ENCODE results near the gene KRTAP10-6.
A peak's percentile ranks its signal among the peaks of the same experiment; 100 is the strongest.

KRTAP10-6 gene

GRCh38 chr21:44555200-44555875, 37.0 kb downstream of the KRTAP10-6 start:
- DNase-seq = no peak

GRCh38 chr21:44552681-44553080, 39.6 kb downstream of the KRTAP10-6 start:
- no peak for DNase-seq

GRCh38 chr21:44552136-44552535, 40.2 kb downstream of the KRTAP10-6 start:
- no peak for DNase-seq

GRCh38 chr21:44551340-44551961, 40.9 kb downstream of the KRTAP10-6 start, which contains the start of gene KRTAP10-2:
Gene KRTAP10-2, minus strand, starts transcription at chr21:44551505. Its CDS starts 47 bp downstream, at chr21:44551458.
- peak; percentile 33 for DNase-seq

GRCh38 chr21:44550807-44551206, 41.5 kb downstream of the KRTAP10-6 start:
- DNase-seq = peak; percentile 35

GRCh38 chr21:44550285-44550684, 42.0 kb downstream of the KRTAP10-6 start:
- DNase-seq = peak; percentile 46

- peak; percentile 40 for DNase-seq
Measured at GRCh38 chr21:44549525-44550211, 42.6 kb downstream of the KRTAP10-6 start.

GRCh38 chr21:44548922-44549321, 43.4 kb downstream of the KRTAP10-6 start:
- peak; percentile 26 for DNase-seq

GRCh38 chr21:44548381-44548780, 43.9 kb downstream of the KRTAP10-6 start:
- peak; percentile 28 for DNase-seq

- peak; percentile 51 for DNase-seq
Measured at GRCh38 chr21:44547656-44548331, 44.5 kb downstream of the KRTAP10-6 start.

- peak; percentile 23 for DNase-seq
Measured at GRCh38 chr21:44544566-44544965, 47.7 kb downstream of the KRTAP10-6 start.

GRCh38 chr21:44542716-44543115, 49.6 kb downstream of the KRTAP10-6 start:
- no peak for DNase-seq

Measured in activated CD8-positive, alpha-beta memory T cell treated with anti-CD3 and anti-CD28 coated beads, Interleukin-2, amount 50 U/mL, for 48 hours (primary cell).